ENCODE results near the gene PTPRM. TPM values are rescaled to one million over a fixed set of nuclear protein-coding genes. Genes with fewer than 3 reads are reported as not detected.

Gene PTPRM
- polyA plus RNA-seq, 1 donor from 2014 or later = 126 TPM

DNA sequence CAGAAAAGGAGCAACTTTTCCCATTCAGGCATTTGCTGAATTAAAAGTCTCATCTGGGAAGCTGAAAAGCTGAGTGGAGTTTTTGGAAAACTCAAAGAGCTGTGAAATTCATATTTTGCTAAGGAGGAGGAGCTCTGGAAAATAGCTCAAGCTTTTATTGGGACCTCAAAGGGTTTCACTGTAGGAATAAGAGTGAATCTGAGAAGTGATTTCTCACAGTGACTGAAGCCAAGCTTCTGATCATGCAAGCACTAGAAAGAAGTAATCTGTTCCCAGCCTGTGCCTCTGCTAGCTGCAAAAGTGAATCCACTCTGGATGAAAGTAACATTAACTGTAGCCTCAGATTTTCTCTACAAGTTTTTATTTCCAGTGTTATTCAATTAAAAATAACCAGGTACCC, 283.3 kb downstream of the PTPRM start:
- Histone ChIP-seq H3K9ac (ENCODE audit: low read length) (no peak overlapping the region), H3K79me2 (replicated peaks; ENCODE audit: insufficient read depth, low read length) (no peaks in the 10 kb centered on the region), H3K27ac (ENCODE audit: low read length) (no peak overlapping the region), H3K9me2 (ENCODE audit: insufficient read depth, low read length) (no peaks in the 10 kb centered on the region), H3K27me3 (ENCODE audit: insufficient read depth, low read depth, low read length) (no peaks in the 10 kb centered on the region), H3K4me3 (ENCODE audit: low read length) (no peak overlapping the region), H3K9me3 (ENCODE audit: low read length) (no peaks in the 10 kb centered on the region), H3K36me3 (ENCODE audit: insufficient read depth, low read length) (no peaks in the 10 kb centered on the region), H2AFZ (ENCODE audit: low read depth, low read length) (no peak overlapping the region), H3F3A (ENCODE audit: insufficient read depth, low read length, poor library complexity, severe bottlenecking) (no peaks in the 10 kb centered on the region), H3K4me2 (ENCODE audit: low read length) (no peak overlapping the region), H4K20me1 (ENCODE audit: insufficient read depth) (no peaks in the 10 kb centered on the region)
- TF ChIP-seq, protein P1, sequence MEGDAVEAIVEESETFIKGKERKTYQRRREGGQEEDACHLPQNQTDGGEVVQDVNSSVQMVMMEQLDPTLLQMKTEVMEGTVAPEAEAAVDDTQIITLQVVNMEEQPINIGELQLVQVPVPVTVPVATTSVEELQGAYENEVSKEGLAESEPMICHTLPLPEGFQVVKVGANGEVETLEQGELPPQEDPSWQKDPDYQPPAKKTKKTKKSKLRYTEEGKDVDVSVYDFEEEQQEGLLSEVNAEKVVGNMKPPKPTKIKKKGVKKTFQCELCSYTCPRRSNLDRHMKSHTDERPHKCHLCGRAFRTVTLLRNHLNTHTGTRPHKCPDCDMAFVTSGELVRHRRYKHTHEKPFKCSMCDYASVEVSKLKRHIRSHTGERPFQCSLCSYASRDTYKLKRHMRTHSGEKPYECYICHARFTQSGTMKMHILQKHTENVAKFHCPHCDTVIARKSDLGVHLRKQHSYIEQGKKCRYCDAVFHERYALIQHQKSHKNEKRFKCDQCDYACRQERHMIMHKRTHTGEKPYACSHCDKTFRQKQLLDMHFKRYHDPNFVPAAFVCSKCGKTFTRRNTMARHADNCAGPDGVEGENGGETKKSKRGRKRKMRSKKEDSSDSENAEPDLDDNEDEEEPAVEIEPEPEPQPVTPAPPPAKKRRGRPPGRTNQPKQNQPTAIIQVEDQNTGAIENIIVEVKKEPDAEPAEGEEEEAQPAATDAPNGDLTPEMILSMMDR (IDR thresholded peaks at IDR 0.05; ENCODE audit: poor library complexity, severe bottlenecking) = no peak
- TF ChIP-seq MXI1 (conservative IDR thresholded peaks at IDR 0.05; ENCODE audit: poor library complexity, severe bottlenecking) (no peak), TAF1 (IDR thresholded peaks at IDR 0.05; ENCODE audit: low read depth) (no peak), EP300 (conservative IDR thresholded peaks at IDR 0.05; ENCODE audit: poor library complexity, severe bottlenecking) (no peak), SMC3 (conservative IDR thresholded peaks at IDR 0.05; ENCODE audit: poor library complexity) (no peak), POLR2AphosphoS5 (IDR thresholded peaks at IDR 0.05) (no peak), EZH2 (IDR thresholded peaks at IDR 0.05; ENCODE audit: borderline replicate concordance, insufficient read depth, low read length, poor library complexity, severe bottlenecking) (no peak), RAD21 (conservative IDR thresholded peaks at IDR 0.05) (no peak)
- TF ChIP-seq, protein P2, sequence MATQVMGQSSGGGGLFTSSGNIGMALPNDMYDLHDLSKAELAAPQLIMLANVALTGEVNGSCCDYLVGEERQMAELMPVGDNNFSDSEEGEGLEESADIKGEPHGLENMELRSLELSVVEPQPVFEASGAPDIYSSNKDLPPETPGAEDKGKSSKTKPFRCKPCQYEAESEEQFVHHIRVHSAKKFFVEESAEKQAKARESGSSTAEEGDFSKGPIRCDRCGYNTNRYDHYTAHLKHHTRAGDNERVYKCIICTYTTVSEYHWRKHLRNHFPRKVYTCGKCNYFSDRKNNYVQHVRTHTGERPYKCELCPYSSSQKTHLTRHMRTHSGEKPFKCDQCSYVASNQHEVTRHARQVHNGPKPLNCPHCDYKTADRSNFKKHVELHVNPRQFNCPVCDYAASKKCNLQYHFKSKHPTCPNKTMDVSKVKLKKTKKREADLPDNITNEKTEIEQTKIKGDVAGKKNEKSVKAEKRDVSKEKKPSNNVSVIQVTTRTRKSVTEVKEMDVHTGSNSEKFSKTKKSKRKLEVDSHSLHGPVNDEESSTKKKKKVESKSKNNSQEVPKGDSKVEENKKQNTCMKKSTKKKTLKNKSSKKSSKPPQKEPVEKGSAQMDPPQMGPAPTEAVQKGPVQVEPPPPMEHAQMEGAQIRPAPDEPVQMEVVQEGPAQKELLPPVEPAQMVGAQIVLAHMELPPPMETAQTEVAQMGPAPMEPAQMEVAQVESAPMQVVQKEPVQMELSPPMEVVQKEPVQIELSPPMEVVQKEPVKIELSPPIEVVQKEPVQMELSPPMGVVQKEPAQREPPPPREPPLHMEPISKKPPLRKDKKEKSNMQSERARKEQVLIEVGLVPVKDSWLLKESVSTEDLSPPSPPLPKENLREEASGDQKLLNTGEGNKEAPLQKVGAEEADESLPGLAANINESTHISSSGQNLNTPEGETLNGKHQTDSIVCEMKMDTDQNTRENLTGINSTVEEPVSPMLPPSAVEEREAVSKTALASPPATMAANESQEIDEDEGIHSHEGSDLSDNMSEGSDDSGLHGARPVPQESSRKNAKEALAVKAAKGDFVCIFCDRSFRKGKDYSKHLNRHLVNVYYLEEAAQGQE (IDR thresholded peaks at IDR 0.05; ENCODE audit: borderline replicate concordance) = no peak

DNA sequence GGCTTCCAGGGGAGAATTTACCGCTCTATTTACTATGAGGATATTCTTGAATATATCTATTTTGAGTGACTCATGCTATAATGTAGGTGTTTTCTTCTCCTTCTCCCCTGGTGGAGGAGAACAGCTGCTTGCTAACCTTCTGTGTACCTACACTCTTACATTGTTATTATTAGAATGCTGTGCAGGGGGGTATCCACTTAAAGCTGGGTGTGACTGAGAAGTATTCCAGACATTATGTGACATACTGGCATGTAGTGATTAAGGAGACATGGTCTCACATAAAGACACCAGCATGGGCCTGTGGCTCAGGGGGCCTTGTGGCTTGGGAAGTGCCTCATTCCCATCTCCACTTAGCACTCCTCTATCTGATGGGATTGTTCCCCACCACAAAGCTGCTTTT, 287.9 kb downstream of the PTPRM start:
- Histone ChIP-seq H3K36me3 (ENCODE audit: insufficient read depth, low read length) (no peaks in the 10 kb centered on the region), H3K4me2 (ENCODE audit: low read length) (no peak overlapping the region), H3K4me3 (ENCODE audit: low read length) (no peak overlapping the region), H3K79me2 (replicated peaks; ENCODE audit: insufficient read depth, low read length) (no peaks in the 10 kb centered on the region), H3K9me3 (ENCODE audit: low read length) (no peaks in the 10 kb centered on the region), H2AFZ (ENCODE audit: low read depth, low read length) (no peak overlapping the region), H3F3A (ENCODE audit: insufficient read depth, low read length, poor library complexity, severe bottlenecking) (no peaks in the 10 kb centered on the region), H3K27ac (ENCODE audit: low read length) (no peak overlapping the region), H4K20me1 (ENCODE audit: insufficient read depth) (no peaks in the 10 kb centered on the region), H3K27me3 (ENCODE audit: insufficient read depth, low read depth, low read length) (no peaks in the 10 kb centered on the region), H3K9ac (ENCODE audit: low read length) (no peak overlapping the region), H3K9me2 (ENCODE audit: insufficient read depth, low read length) (no peaks in the 10 kb centered on the region)
- TF ChIP-seq TAF1 (IDR thresholded peaks at IDR 0.05; ENCODE audit: low read depth) (no peak), EZH2 (IDR thresholded peaks at IDR 0.05; ENCODE audit: borderline replicate concordance, insufficient read depth, low read length, poor library complexity, severe bottlenecking) (no peak), EP300 (conservative IDR thresholded peaks at IDR 0.05; ENCODE audit: poor library complexity, severe bottlenecking) (no peak), MXI1 (conservative IDR thresholded peaks at IDR 0.05; ENCODE audit: poor library complexity, severe bottlenecking) (no peak), SMC3 (conservative IDR thresholded peaks at IDR 0.05; ENCODE audit: poor library complexity) (no peak), RAD21 (conservative IDR thresholded peaks at IDR 0.05) (no peak), POLR2AphosphoS5 (IDR thresholded peaks at IDR 0.05) (no peak)
- TF ChIP-seq, protein P2 (IDR thresholded peaks at IDR 0.05; ENCODE audit: borderline replicate concordance) = no peak
- TF ChIP-seq, protein P1 (IDR thresholded peaks at IDR 0.05; ENCODE audit: poor library complexity, severe bottlenecking) = no peak
